Measurements from ENCODE around the gene OSBPL9.

GRCh38 chr1:51789342-51789741, 172.4 kb downstream of the OSBPL9 start:
- no peak for TF ChIP-seq SRF (CRISPR knock-in tag; IDR thresholded peaks at IDR 0.05)
- TF ChIP-seq CTCF (IDR thresholded peaks at IDR 0.05 in 2 of 3, conservative IDR thresholded peaks at IDR 0.05 in 1 of 3; ENCODE audit: insufficient read depth in 2 of 3, low read depth in 1 of 3, low read length in 3 of 3), result no peak
- no peak for TF ChIP-seq TBL1XR1 (IDR thresholded peaks at IDR 0.05; ENCODE audit: low read length in 2 of 2)
- no peak for TF ChIP-seq ARNT (IDR thresholded peaks at IDR 0.05)
- no peak for TF ChIP-seq ZNF512 (tag; IDR thresholded peaks at IDR 0.05)
- no peak for TF ChIP-seq STAT5A (IDR thresholded peaks at IDR 0.05; ENCODE audit: borderline replicate concordance, low read length)
- no peak for TF ChIP-seq TCF3 (CRISPR knock-in tag; IDR thresholded peaks at IDR 0.05)
- TF ChIP-seq ETS2 (tag; IDR thresholded peaks at IDR 0.05; ENCODE audit: borderline replicate concordance, poor library complexity, severe bottlenecking), result no peak
- TF ChIP-seq ID3 (CRISPR knock-in tag; IDR thresholded peaks at IDR 0.05), result no peak
- no peak for TF ChIP-seq ID3 (tag; IDR thresholded peaks at IDR 0.05)
